ENCODE measurements around the gene CST5. TPM values are rescaled to one million over a fixed set of nuclear protein-coding genes. Genes with fewer than 3 reads are reported as not detected.
A peak's percentile ranks its signal among the peaks of the same experiment; 100 is the strongest.

The CST5 gene, protein sequence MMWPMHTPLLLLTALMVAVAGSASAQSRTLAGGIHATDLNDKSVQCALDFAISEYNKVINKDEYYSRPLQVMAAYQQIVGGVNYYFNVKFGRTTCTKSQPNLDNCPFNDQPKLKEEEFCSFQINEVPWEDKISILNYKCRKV
- total RNA-seq = not detected in 2 replicates
- long read RNA-seq = 0 reads

DNA sequence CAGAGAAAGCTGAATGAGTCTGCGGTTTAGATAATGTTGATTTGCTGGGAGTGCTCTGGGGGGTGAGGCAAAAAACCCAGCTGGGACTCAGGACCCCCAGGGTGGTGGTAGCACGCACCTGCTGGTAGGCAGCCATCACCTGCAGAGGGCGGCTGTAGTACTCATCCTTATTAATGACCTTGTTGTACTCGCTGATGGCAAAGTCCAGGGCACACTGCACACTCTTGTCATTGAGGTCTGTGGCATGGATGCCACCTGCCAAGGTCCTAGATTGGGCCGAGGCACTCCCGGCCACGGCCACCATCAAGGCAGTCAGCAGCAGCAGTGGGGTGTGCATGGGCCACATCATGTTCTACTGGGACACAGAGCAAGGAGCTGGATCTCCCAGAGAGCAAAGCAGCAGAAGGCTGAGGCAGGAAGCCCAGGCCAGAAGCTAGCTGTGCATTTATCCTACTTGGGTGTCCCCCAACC, at the start of gene CST5:
Gene CST5 (minus strand): TSS at position 421 of the 471 bp plus-strand sequence. CDS start 72 bp downstream, at position 349.
- DNase-seq (ENCODE audit: low read depth, low spot score) = no peak
- no peak within 1 kb of the TSS for H3K4me3 Mint-ChIP-seq
- no peaks in the 10 kb centered on the region for H3K9me3 Mint-ChIP-seq
- no peaks in the 10 kb centered on the region for H3K27me3 Mint-ChIP-seq (ENCODE audit: low read depth)
- H3K27ac Mint-ChIP-seq (ENCODE audit: unreplicated experiment) = peak within 1 kb of the TSS; percentile 35
- no peaks in the 10 kb centered on the region for H3K4me1 Mint-ChIP-seq
- no peaks in the 10 kb centered on the region for H3K36me3 Mint-ChIP-seq (ENCODE audit: low read depth)
- TF ChIP-seq, protein P1, sequence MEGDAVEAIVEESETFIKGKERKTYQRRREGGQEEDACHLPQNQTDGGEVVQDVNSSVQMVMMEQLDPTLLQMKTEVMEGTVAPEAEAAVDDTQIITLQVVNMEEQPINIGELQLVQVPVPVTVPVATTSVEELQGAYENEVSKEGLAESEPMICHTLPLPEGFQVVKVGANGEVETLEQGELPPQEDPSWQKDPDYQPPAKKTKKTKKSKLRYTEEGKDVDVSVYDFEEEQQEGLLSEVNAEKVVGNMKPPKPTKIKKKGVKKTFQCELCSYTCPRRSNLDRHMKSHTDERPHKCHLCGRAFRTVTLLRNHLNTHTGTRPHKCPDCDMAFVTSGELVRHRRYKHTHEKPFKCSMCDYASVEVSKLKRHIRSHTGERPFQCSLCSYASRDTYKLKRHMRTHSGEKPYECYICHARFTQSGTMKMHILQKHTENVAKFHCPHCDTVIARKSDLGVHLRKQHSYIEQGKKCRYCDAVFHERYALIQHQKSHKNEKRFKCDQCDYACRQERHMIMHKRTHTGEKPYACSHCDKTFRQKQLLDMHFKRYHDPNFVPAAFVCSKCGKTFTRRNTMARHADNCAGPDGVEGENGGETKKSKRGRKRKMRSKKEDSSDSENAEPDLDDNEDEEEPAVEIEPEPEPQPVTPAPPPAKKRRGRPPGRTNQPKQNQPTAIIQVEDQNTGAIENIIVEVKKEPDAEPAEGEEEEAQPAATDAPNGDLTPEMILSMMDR (conservative IDR thresholded peaks at IDR 0.05) = no peak

DNA sequence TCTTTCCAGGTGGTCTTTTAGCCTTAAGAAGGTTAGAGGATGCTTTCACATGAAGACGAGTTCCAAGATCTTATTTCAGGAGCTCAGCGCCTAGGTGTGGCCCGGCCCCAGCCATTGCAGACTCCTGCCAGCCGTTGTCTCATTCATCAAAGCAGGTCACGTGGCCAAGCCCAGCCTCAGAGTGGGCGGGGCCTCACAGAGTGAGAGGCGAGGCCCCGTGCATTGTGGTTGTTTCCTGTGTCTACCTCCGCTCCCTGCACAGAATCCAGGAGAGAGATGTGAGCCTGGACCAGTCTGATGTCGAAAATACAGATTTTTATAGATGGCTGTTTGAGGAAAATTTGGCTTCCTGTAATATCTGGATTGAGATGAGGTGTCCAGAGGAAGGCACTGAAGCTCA, 49.2 kb upstream of the CST5 start:
- DNase-seq (ENCODE audit: low read depth, low spot score) = no peak
- peaks cover 6% of the 10 kb centered on the region for H3K9me3 Mint-ChIP-seq
- no peaks in the 10 kb centered on the region for H3K4me1 Mint-ChIP-seq
- H3K27ac Mint-ChIP-seq (ENCODE audit: unreplicated experiment) = no peak overlapping the region
- TF ChIP-seq, protein P1 (conservative IDR thresholded peaks at IDR 0.05) = no peak
- H3K36me3 Mint-ChIP-seq (ENCODE audit: low read depth) = no peaks in the 10 kb centered on the region
- no peak overlapping the region for H3K4me3 Mint-ChIP-seq
- H3K27me3 Mint-ChIP-seq (ENCODE audit: low read depth) = no peaks in the 10 kb centered on the region

DNA sequence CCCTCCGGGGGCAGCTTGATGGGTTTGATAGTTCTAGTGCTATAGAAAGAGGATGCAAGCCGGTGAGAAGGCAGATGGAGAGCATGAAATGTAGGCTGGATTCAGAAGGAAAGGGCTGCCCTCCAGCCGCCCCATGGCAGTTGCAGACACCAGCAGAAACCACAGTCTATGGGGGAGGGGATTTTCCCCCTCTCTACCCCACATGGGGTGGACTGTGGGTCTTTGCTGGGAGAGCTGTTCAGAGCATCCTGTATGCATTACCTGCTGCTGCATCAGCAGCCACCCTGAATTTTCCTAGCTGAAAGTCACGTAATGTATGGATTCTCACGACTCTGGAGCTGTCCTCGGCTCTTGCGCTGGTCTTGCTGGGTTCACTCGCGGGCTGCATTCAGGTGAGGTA, 48.8 kb upstream of the CST5 start:
- H3K4me3 Mint-ChIP-seq = no peak overlapping the region
- peaks cover 6% of the 10 kb centered on the region for H3K9me3 Mint-ChIP-seq
- DNase-seq (ENCODE audit: low read depth, low spot score) = no peak
- no peaks in the 10 kb centered on the region for H3K4me1 Mint-ChIP-seq
- H3K27ac Mint-ChIP-seq (ENCODE audit: unreplicated experiment) = no peak overlapping the region
- no peaks in the 10 kb centered on the region for H3K36me3 Mint-ChIP-seq (ENCODE audit: low read depth)
- H3K27me3 Mint-ChIP-seq (ENCODE audit: low read depth) = no peaks in the 10 kb centered on the region
- TF ChIP-seq, protein P1 (conservative IDR thresholded peaks at IDR 0.05) = no peak

- H3K36me3 Mint-ChIP-seq (ENCODE audit: low read depth) = no peaks in the 10 kb centered on the region
- TF ChIP-seq, protein P1 (conservative IDR thresholded peaks at IDR 0.05) = no peak
- no peak for DNase-seq (ENCODE audit: low read depth, low spot score)
- H3K4me3 Mint-ChIP-seq = no peak overlapping the region
- H3K27ac Mint-ChIP-seq (ENCODE audit: unreplicated experiment) = no peak overlapping the region
- H3K9me3 Mint-ChIP-seq = peaks cover 8% of the 10 kb centered on the region
- no peaks in the 10 kb centered on the region for H3K27me3 Mint-ChIP-seq (ENCODE audit: low read depth)
- no peaks in the 10 kb centered on the region for H3K4me1 Mint-ChIP-seq
Measured at GRCh38 chr20:23926944-23927872, 47.7 kb upstream of the CST5 start.

GRCh38 chr20:23926526-23926880, 47.0 kb upstream of the CST5 start:
- Mint-ChIP-seq H3K4me3 (no peak overlapping the region), H3K27me3 (ENCODE audit: low read depth) (no peaks in the 10 kb centered on the region)

More at GRCh38 chr20:23926526-23926880, 47.0 kb upstream of the CST5 start:
- Mint-ChIP-seq H3K4me1 (peaks cover 3% of the 10 kb centered on the region), H3K9me3 (peaks cover 8% of the 10 kb centered on the region), H3K36me3 (ENCODE audit: low read depth) (no peaks in the 10 kb centered on the region), H3K27ac (ENCODE audit: unreplicated experiment) (no peak overlapping the region)
- TF ChIP-seq, protein P1 (conservative IDR thresholded peaks at IDR 0.05) = no peak
- no peak for DNase-seq (ENCODE audit: low read depth, low spot score)

Data from neural crest cell (in vitro differentiated cells).